Body of pancreas (tissue), 4 donors: Measurements from ENCODE around the gene MIEF1.
A peak's percentile ranks its signal among the peaks of the same experiment; 100 is the strongest.

ENCODE experiments used
- CTCF ChIP-seq, 7 experiments: fragments of 450-650 bp in 4 of 7; fragments of 200-600 bp in 3 of 7; sonication (generic) in 3 of 7; IDR thresholded peaks; one replicate each; pipeline ENCODE4 v1.5.1; 2016 to 2019; ENCODE audit warnings: antibody characterized with exemption in 7 of 7
- POLR2A ChIP-seq, 3 donors: fragments of 450-650 bp; IDR thresholded peaks; one replicate each; pipeline ENCODE4 v1.6.1; 2016; ENCODE audit warnings: antibody characterized with exemption in 3 of 3, mild to moderate bottlenecking in 2 of 3

DNA sequence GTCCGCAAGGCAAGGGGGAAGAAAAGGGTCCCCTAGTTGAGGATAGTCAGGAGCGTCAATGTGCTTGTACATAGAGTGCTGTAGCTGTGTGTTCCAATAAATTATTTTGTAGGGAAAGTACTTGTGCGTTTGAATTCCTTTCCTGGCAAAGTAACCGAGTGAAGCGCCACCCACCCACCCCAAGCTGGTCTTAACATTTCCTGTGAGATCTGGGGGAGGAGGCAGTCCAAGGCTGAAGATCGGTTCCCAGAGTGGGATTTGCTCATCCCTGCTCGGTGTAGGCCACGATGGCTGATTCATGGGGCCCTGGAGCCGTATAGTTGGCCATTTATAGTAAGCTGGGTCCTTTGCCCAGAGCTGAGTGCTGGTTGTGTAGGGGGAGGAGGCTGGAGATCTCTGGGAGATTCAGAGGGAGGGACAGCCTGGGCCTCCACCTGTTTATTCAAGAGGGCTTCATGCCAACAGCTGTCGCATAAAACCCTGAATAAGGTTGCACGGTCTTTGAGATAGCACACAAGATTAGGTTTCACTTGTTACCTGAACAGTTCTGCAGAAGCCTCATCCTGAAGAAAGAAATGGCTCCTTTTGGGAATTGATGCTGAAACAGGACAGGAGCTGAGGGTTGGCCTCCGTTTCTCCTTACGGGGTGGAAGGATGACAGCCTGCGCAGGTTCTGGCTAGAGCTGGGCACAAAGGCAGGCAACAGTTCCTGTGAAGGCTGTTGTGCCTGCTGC, 20.6 kb downstream of the MIEF1 start:
- TF ChIP-seq CTCF (IDR thresholded peaks at IDR 0.05) (no peak), POLR2A (IDR thresholded peaks at IDR 0.05) (peak in 2 of 3 donors; percentile 39 to 51)
